Cardiac fibroblast (primary cell): Measurements from ENCODE around the gene ATP13A4.

Experiments
- DNase-seq, 2 donors: peaks; one replicate each; pipeline versions ENCODE4 v3.0.0 to v3.0.0-alpha.2; 2010; ENCODE audit warnings: low read depth in 2 of 2
- H3K4me3 ChIP-seq, 2 donors: replicated peaks in 1 of 2; 1 replicate in 1 of 2; 2 replicates in 1 of 2; pipeline ENCODE4 v1.5.1; 2011; ENCODE audit warnings: low read depth in 2 of 2, low read length in 2 of 2, mild to moderate bottlenecking in 2 of 2, moderate library complexity in 1 of 2
- TF ChIP-seq, protein P1 (sequence below): IDR thresholded peaks from one replicate; pipeline ENCODE4 v1.5.1; 2011; ENCODE audit warnings: low read depth, mild to moderate bottlenecking, low read length, inconsistent platforms

Gene ATP13A4

DNA sequence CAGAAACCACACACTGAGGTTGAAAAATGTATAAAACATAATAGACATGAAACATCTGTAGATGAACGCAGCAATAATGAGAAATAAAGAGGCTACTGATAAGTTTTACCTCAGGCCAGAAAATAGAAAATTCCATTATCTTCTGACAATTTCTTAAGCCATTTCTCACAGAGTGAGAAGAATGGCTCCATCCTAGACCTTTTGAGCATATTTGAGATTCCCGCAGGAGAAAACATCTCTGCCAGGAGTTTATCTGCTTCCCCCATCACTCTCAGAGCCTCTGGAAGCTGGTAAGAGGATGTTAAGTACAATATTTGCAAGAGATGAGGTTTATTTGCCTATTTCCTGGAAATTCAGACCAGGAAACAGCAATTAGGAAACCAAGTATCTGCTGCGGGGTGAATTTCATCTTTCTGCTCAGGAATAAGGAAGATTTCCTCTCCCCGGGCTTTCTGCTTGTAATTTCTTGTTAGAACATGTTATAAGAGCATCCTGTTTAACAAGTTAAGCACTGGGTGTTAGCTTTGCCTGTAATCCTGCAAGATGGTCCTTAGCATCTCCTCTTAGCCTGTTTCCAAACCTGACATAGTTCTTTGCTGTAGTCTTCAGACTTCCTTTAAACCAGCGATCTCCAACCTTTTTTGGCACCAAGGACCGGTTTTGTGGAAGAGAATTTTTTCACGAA is 54.8 kb downstream of the ATP13A4 start:
- TF ChIP-seq, protein P1, sequence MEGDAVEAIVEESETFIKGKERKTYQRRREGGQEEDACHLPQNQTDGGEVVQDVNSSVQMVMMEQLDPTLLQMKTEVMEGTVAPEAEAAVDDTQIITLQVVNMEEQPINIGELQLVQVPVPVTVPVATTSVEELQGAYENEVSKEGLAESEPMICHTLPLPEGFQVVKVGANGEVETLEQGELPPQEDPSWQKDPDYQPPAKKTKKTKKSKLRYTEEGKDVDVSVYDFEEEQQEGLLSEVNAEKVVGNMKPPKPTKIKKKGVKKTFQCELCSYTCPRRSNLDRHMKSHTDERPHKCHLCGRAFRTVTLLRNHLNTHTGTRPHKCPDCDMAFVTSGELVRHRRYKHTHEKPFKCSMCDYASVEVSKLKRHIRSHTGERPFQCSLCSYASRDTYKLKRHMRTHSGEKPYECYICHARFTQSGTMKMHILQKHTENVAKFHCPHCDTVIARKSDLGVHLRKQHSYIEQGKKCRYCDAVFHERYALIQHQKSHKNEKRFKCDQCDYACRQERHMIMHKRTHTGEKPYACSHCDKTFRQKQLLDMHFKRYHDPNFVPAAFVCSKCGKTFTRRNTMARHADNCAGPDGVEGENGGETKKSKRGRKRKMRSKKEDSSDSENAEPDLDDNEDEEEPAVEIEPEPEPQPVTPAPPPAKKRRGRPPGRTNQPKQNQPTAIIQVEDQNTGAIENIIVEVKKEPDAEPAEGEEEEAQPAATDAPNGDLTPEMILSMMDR = no peak
- H3K4me3 ChIP-seq = no peak overlapping the region
- no peak for DNase-seq

DNA sequence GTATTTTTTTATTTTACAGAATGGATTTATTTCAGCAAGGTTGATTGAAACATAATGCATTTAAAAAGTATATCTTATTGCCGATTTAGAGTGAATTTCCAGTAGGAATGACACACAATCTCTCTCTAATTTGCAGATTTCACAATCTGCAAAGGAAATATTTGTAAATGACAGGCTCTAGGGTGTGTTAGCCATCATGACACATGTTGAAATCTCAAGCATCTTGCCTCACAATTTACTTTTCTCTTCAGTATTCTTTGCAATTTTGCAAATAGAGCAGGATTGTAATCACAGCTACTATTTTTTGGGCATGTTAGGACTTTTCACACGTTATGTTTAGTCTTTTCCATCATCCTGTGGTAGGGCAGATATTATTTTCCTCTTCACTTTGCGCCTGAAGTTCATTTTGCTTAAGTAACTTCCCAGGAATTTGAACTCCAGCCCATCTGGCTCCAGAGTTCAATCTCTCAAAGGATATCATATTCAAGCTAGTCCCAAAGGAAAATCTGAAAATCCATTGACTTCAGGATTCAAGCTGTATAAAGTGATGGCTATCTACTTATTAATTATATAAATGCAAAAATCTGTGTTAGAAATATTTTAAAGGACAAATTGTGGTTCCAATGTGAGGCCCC is 55.4 kb downstream of the ATP13A4 start:
- no peak overlapping the region for H3K4me3 ChIP-seq
- TF ChIP-seq, protein P1 = no peak
- DNase-seq = peak in 1 of 2 donors; percentile 2

DNA sequence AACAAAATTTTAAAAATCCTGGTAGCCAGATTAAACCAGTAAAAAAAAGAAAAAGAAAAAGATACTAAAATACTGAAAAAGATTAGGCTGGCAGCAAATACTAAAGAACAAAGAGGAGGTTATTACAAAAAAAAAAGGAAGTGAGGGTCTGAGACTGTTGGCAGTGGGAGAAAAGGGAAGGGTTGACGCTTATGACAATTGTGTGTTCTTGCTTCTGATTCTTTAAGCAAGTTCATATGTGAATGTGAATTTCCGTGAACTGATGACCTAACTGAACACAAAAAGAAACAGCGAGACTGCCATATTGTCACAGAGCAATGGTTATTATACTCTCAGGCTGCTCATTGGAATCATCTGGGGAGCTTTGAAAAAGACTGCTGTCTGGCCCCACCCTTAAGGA is 56.5 kb downstream of the ATP13A4 start:
- TF ChIP-seq, protein P1 = no peak
- no peak for DNase-seq
- no peak overlapping the region for H3K4me3 ChIP-seq

DNA sequence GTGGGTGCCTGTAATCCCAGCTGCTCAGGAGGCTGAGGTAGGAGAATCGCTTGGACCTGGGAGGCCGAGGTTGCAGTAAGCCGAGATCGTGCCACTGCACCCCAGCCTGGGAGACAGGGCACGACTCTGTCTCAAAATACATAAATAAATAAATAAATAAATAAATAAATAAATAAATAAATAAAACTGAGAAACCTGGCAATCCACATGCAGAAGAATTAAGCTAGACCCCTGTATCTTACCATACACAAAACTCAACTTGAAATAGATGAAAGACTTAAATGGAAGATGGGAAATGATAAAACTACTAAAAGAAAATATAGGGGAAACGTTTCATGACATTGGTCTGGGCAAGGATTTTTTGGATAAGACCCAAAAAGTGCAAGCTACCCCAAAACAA is 58.0 kb downstream of the ATP13A4 start:
- TF ChIP-seq, protein P1 = no peak
- no peak for DNase-seq

DNA sequence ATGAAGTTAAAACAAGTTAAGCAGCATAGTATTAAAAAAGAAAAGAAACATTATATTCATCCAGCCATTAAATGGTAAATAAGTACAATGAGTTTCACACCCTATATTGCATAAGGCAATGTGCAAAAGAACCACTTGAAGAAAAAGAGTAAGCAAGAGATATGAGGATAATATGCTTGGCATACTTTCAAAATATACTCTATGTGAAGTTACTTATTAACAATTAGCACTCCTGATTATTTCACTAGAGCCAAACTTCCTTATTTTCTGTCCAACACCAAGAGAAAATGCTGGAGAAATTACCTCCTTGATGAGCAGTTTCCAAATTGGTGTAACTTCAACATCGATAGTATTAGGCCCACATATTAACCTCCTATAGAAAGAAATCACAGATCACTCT is 63.7 kb downstream of the ATP13A4 start:
- no peak for DNase-seq
- TF ChIP-seq, protein P1 = no peak
- H3K4me3 ChIP-seq = no peak overlapping the region

More for the DNA sequence above, 58.0 kb downstream of the ATP13A4 start:
- H3K4me3 ChIP-seq = no peak overlapping the region

DNA sequence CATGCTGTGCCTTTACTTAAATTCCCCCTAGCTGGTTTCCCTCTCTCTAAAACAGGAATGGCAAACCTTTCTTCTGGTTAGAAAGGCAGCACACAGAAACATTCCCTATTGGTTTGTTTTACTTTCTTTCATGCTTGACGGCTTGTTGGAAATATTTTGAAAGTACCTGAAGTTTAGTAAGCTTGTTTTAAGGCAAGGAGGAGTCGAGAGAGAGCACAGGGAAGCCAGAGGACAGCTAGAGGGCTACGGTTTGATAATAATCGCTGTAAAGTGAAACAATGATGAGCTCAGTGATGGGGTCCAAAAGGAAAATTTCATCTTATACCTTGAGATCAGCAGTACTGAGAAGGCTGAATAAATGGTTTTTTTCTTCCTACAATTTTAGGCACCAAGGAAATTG is 64.1 kb downstream of the ATP13A4 start:
- H3K4me3 ChIP-seq = no peak overlapping the region
- DNase-seq = no peak
- TF ChIP-seq, protein P1 = no peak
